Nephron progenitor cell (in vitro differentiated cells): ENCODE results near the gene MRPL9.

Experiments used
- DNase-seq: peaks from one replicate; pipeline ENCODE4 v3.0.0; 2021
- H3K27ac Mint-ChIP-seq: 2 replicates; pipeline ENCODE4 v1.8.0; 2021; ENCODE audit warnings: mild to moderate bottlenecking, moderate library complexity, mixed read lengths
- H3K27me3 Mint-ChIP-seq: 2 replicates; pipeline ENCODE4 v1.8.0; 2021; ENCODE audit warnings: mild to moderate bottlenecking, low read depth, mixed read lengths; ENCODE audit not compliant: poor library complexity
- H3K36me3 Mint-ChIP-seq: 2 replicates; pipeline ENCODE4 v1.8.0; 2021; ENCODE audit warnings: low read depth, mixed read lengths
- H3K4me1 Mint-ChIP-seq: 2 replicates; pipeline ENCODE4 v1.8.0; 2021; ENCODE audit warnings: mixed read lengths
- H3K4me3 Mint-ChIP-seq: 2 replicates; pipeline ENCODE4 v1.8.0; 2021; ENCODE audit warnings: mild to moderate bottlenecking, moderate library complexity, mixed read lengths
- H3K9me3 Mint-ChIP-seq: 2 replicates; pipeline ENCODE4 v1.8.0; 2021; ENCODE audit warnings: mild to moderate bottlenecking, moderate library complexity, mixed read lengths
- CTCF ChIP-seq: fragments of 200-600 bp; sonication (generic); IDR thresholded peaks from 2 replicates; pipeline ENCODE4 v1.5.0; 2021; ENCODE audit warnings: antibody characterized with exemption

The MRPL9 gene

GRCh38 chr1:151779852-151780251, 16.6 kb upstream of the MRPL9 start:
- Mint-ChIP-seq H3K36me3 (peaks cover 23% of the 10 kb centered on the region), H3K4me1 (no peaks in the 10 kb centered on the region), H3K27ac (no peak overlapping the region), H3K4me3 (no peak overlapping the region), H3K27me3 (peaks cover 8% of the 10 kb centered on the region), H3K9me3 (no peaks in the 10 kb centered on the region)
- TF ChIP-seq CTCF, result no peak
- no peak for DNase-seq

- peaks cover 23% of the 10 kb centered on the region for H3K36me3 Mint-ChIP-seq
- H3K4me1 Mint-ChIP-seq, result no peaks in the 10 kb centered on the region
- no peak for DNase-seq
- peaks cover 14% of the 10 kb centered on the region for H3K27me3 Mint-ChIP-seq
- no peak overlapping the region for H3K4me3 Mint-ChIP-seq
- no peak overlapping the region for H3K27ac Mint-ChIP-seq
- TF ChIP-seq CTCF, result no peak
- no peaks in the 10 kb centered on the region for H3K9me3 Mint-ChIP-seq
These were observed 14.0 kb upstream of the MRPL9 start for GRCh38 chr1:151777317-151777716.

- Mint-ChIP-seq H3K27ac (no peak overlapping the region), H3K9me3 (no peaks in the 10 kb centered on the region), H3K4me3 (no peak overlapping the region), H3K27me3 (peaks cover 14% of the 10 kb centered on the region), H3K4me1 (no peaks in the 10 kb centered on the region), H3K36me3 (peaks cover 23% of the 10 kb centered on the region)
- no peak for TF ChIP-seq CTCF
- no peak for DNase-seq
These were observed 13.4 kb upstream of the MRPL9 start for GRCh38 chr1:151776665-151777062.

GRCh38 chr1:151775894-151776664, 12.8 kb upstream of the MRPL9 start:
- H3K27me3 Mint-ChIP-seq, result peaks cover 14% of the 10 kb centered on the region
- no peaks in the 10 kb centered on the region for H3K4me1 Mint-ChIP-seq
- no peak for TF ChIP-seq CTCF
- no peaks in the 10 kb centered on the region for H3K9me3 Mint-ChIP-seq
- peaks cover 19% of the 10 kb centered on the region for H3K36me3 Mint-ChIP-seq
- no peak for DNase-seq
- H3K4me3 Mint-ChIP-seq, result no peak overlapping the region
- no peak overlapping the region for H3K27ac Mint-ChIP-seq

DNA sequence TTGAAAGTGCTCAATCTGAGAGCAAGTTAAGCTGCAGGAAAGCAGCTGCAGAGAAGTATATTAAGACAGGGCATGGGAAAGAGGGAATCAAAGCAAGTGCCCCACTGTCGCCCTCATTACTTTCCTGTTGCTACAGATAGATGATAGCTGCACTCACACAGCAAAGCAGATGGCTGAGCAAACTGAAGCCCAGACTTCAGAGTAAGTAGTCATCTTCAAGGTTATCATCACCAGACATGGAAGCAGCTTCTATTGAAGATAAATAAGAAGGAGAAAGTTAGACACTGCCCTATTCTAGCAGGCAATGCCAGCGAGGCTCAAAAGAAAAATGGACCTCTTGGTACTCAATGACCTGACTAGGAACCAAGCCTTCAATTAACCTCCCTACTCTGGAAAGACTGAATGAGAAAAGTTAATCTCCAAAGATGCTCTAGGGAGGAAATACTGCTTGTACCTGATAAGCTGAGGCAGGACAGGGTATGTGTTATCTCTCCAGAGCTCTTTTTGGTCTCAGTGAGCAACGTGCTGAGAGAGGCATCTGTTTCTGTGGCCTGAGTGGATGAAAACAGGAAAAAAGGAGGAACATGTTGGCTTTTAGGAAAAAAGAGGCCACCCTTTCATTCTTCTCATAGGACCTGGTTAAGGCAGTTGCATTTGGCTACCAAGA, 11.1 kb upstream of the MRPL9 start:
- Mint-ChIP-seq H3K27ac (no peak overlapping the region), H3K9me3 (peaks cover 7% of the 10 kb centered on the region), H3K36me3 (peaks cover 19% of the 10 kb centered on the region), H3K4me1 (no peaks in the 10 kb centered on the region), H3K27me3 (peaks cover 11% of the 10 kb centered on the region), H3K4me3 (no peak overlapping the region)
- DNase-seq, result no peak
- TF ChIP-seq CTCF, result no peak
